K562 (cell line): Measurements from ENCODE around the gene PPP1R15B. TPM values are rescaled to one million over a fixed set of nuclear protein-coding genes. Genes with fewer than 3 reads are reported as not detected.

ENCODE experiments used
- AFF1 ChIP-seq, 2 experiments: fragments of 450-650 bp; IDR thresholded peaks; 2 replicates each; pipeline ENCODE4 v1.6.1; 2018; ENCODE audit warnings: mild to moderate bottlenecking in 2 of 2, low read depth in 1 of 2; ENCODE audit not compliant: partially characterized antibody in 2 of 2
- ETV5 ChIP-seq: sonication (generic); formaldehyde crosslinking; IDR thresholded peaks from 2 replicates; pipeline ENCODE4 v1.4.0; 2020; ENCODE audit warnings: low read depth, mild to moderate bottlenecking, missing genetic modification reagents
- HCFC1 ChIP-seq: IDR thresholded peaks from 2 replicates; pipeline ENCODE4 v1.6.1; 2012; ENCODE audit warnings: low read depth, low read length, improper control_type of control experiment
- HDAC3 ChIP-seq: fragments of 450-650 bp; IDR thresholded peaks from 2 replicates; pipeline ENCODE4 v1.6.1; 2018; ENCODE audit warnings: borderline replicate concordance, mild to moderate bottlenecking, moderate library complexity; ENCODE audit not compliant: partially characterized antibody
- NR0B1 ChIP-seq: fragments of 450-650 bp; IDR thresholded peaks from one replicate; pipeline ENCODE4 v1.6.1; 2018; ENCODE audit warnings: mild to moderate bottlenecking, moderate library complexity; ENCODE audit not compliant: partially characterized antibody
- NR2C1 ChIP-seq, 2 experiments: fragments of 450-650 bp; IDR thresholded peaks; 2 replicates each; pipeline ENCODE4 v1.6.1; 2017; ENCODE audit warnings: mild to moderate bottlenecking in 2 of 2, antibody characterized with exemption in 1 of 2, inconsistent platforms in 1 of 2, missing compliant biosample characterization in 1 of 2, missing genetic modification characterization in 1 of 2
- PCBP1 ChIP-seq: fragments of 200-400 bp; formaldehyde crosslinking; IDR thresholded peaks from 2 replicates; pipeline ENCODE4 v1.6.1; 2018; ENCODE audit warnings: mild to moderate bottlenecking, low read depth, low read length; ENCODE audit not compliant: poor library complexity, severe bottlenecking
- RBM14 ChIP-seq: fragments of 200-400 bp; formaldehyde crosslinking; IDR thresholded peaks from 2 replicates; pipeline ENCODE4 v1.6.1; 2018; ENCODE audit warnings: low read depth, mild to moderate bottlenecking, low read length, moderate library complexity, borderline replicate concordance; ENCODE audit not compliant: insufficient read depth
- SIN3A ChIP-seq, 2 experiments: fragments of 150-350 bp in 1 of 2; IDR thresholded peaks; 2 replicates each; pipeline ENCODE4 v1.6.1; 2011 to 2016; ENCODE audit warnings: borderline replicate concordance in 2 of 2, low read depth in 2 of 2, low read length in 2 of 2, mild to moderate bottlenecking in 2 of 2, moderate library complexity in 2 of 2; ENCODE audit not compliant: control insufficient read depth in 1 of 2
- SIN3B ChIP-seq: fragments of 450-650 bp; IDR thresholded peaks from 2 replicates; pipeline ENCODE4 v1.6.1; 2017; ENCODE audit warnings: low read depth, mild to moderate bottlenecking, moderate library complexity
- TOE1 ChIP-seq, 2 experiments: fragments of 450-650 bp in 1 of 2; sonication (generic) in 1 of 2; formaldehyde crosslinking in 1 of 2; IDR thresholded peaks; 2 replicates each; pipeline versions ENCODE4 v1.7.1 to v1.8.0; 2016 to 2022; ENCODE audit warnings: borderline replicate concordance in 2 of 2, mild to moderate bottlenecking in 2 of 2, antibody characterized with exemption in 1 of 2, inconsistent platforms in 1 of 2, low read depth in 1 of 2, missing genetic modification reagents in 1 of 2, moderate library complexity in 1 of 2
- XRCC5 ChIP-seq: fragments of 200-400 bp; formaldehyde crosslinking; IDR thresholded peaks from 2 replicates; pipeline ENCODE4 v1.6.1; 2017; ENCODE audit warnings: low read depth, mild to moderate bottlenecking, low read length
- polyA plus RNA-seq, 8 experiments: library from polyadenylated mRNA; depleted of rRNA in 4 of 8; stranded (reverse) in 5 of 8; unstranded in 3 of 8; fragments of >200 nt; fragmentation: Nextera tagmentation in 2 of 8; fragmentation: Illumina TruSeq in 1 of 8; extraction: Ambion mirVana in 2 of 8; extraction: Trizol in 1 of 8; gene quantifications; 2 replicates each; pipeline versions ENCODE4 v1.2.1 to v1.2.3, GENCODE V29; 2011 to 2014; ENCODE audit warnings: inconsistent platforms in 1 of 8, missing spikeins in 1 of 8
- total RNA-seq, 7 experiments: library from RNA; depleted of rRNA in 6 of 7; stranded (reverse); fragments of >200 nt in 6 of 7; fragmentation: Illumina TruSeq in 2 of 7; extraction: Trizol in 2 of 7; gene quantifications; 2 replicates each; pipeline versions ENCODE4 v1.2.1 to v1.2.3, GENCODE V29; 2011 to 2021; ENCODE audit warnings: low replicate concordance in 1 of 7
- TF ChIP-seq, protein P1 (sequence below): sonication (generic); formaldehyde crosslinking; IDR thresholded peaks from 2 replicates; pipeline ENCODE4 v1.9.0; 2022; ENCODE audit warnings: mild to moderate bottlenecking, missing genetic modification reagents
- TF ChIP-seq, protein P2 (sequence below): fragments of 250-450 bp; sonication (Bioruptor Pico); IDR thresholded peaks from 2 replicates; pipeline ENCODE4 v1.5.0; 2021
- TF ChIP-seq, protein P3 (sequence below): fragments of 250-450 bp; sonication (Bioruptor Pico); IDR thresholded peaks from 2 replicates; pipeline ENCODE4 v1.8.0; 2021; ENCODE audit warnings: borderline replicate concordance, mild to moderate bottlenecking, moderate library complexity; ENCODE audit not compliant: poor library complexity, severe bottlenecking

The PPP1R15B gene
- total and polyA plus RNA-seq, 9 of the 15 experiments (the other 6 are each of a cell fraction or from before 2014, with no cell fraction given) = 17.0 to 48.1 (median 30.8) TPM

GRCh38 chr1:204411451-204412204 is at the start of gene PPP1R15B (continued):
- TF ChIP-seq NR0B1 (no peak), AFF1 (IDR thresholded peaks at IDR 0.05; ENCODE audit: low read depth in 1 of 2, partially characterized antibody in 2 of 2) (peak in 1 of 2 experiments; percentile 56), ETV5 (CRISPR knock-in tag) (peak; percentile 96), TOE1 (IDR thresholded peaks at IDR 0.05; ENCODE audit: borderline replicate concordance) (peak; percentile 60; the same call in 1 of the 2 replicates), TOE1 (CRISPR knock-in tag; IDR thresholded peaks at IDR 0.05; ENCODE audit: borderline replicate concordance, low read depth) (peak; percentile 88), RBM14 (peak; percentile 95; the same call in 1 of the 2 replicates), HDAC3 (peak; percentile 48), SIN3B (no peak), HCFC1 (peak; percentile 76), XRCC5 (peak; percentile 71; the same call in 1 of the 2 replicates), SIN3A (IDR thresholded peaks at IDR 0.05; ENCODE audit: borderline replicate concordance in 2 of 2, control insufficient read depth in 1 of 2, low read depth in 2 of 2, low read length in 2 of 2) (peak; percentile 31 to 85; a peak in 1 of 4 replicates), PCBP1 (peak; percentile 58), NR2C1 (IDR thresholded peaks at IDR 0.05) (peak; percentile 84), NR2C1 (tag; IDR thresholded peaks at IDR 0.05) (no peak)
- TF ChIP-seq, protein P1, sequence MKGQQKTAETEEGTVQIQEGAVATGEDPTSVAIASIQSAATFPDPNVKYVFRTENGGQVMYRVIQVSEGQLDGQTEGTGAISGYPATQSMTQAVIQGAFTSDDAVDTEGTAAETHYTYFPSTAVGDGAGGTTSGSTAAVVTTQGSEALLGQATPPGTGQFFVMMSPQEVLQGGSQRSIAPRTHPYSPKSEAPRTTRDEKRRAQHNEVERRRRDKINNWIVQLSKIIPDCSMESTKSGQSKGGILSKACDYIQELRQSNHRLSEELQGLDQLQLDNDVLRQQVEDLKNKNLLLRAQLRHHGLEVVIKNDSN (CRISPR knock-in tag) = peak; percentile 35; the same call in 1 of the 2 replicates
- TF ChIP-seq, protein P2, sequence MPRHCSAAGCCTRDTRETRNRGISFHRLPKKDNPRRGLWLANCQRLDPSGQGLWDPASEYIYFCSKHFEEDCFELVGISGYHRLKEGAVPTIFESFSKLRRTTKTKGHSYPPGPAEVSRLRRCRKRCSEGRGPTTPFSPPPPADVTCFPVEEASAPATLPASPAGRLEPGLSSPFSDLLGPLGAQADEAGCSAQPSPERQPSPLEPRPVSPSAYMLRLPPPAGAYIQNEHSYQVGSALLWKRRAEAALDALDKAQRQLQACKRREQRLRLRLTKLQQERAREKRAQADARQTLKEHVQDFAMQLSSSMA (CRISPR knock-in tag) = peak; percentile 74; the same call in 1 of the 2 replicates
- TF ChIP-seq, protein P3, sequence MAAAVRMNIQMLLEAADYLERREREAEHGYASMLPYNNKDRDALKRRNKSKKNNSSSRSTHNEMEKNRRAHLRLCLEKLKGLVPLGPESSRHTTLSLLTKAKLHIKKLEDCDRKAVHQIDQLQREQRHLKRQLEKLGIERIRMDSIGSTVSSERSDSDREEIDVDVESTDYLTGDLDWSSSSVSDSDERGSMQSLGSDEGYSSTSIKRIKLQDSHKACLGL (CRISPR knock-in tag) = no peak
